ENCODE results near the gene DUOXA1. TPM values are rescaled to one million over a fixed set of nuclear protein-coding genes. Genes with fewer than 3 reads are reported as not detected.

DUOXA1 gene
- polyA plus RNA-seq, 1 donor, result 0.15 TPM

DNA sequence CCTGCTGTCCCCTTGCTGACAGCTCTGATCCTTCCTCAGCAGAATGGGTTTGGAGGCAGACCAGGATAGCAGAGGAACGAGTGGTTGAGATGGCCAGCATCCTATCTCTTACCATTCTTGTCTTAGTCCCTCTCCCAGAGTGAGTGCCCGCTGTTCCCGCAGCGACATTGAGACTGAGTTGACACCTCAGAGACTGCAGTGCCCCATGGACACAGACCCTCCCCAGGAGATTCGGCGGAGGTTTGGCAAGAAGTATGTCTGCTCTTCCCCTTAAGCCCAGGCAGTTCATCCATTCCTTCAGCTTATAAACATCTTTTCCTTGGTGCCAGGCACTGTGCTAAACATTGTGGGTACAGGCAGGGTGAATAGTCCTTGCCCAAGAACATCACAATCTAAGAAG lies 21.3 kb upstream of the DUOXA1 start:
- Histone ChIP-seq H3K27ac (ENCODE audit: low read length) (no peak overlapping the region), H3K4me3 (ENCODE audit: low read length) (no peak overlapping the region), H3K27me3 (ENCODE audit: control insufficient read depth, insufficient read depth, low read length) (no peaks in the 10 kb centered on the region), H3K36me3 (ENCODE audit: control insufficient read depth, insufficient read depth, low read length) (peaks cover 8% of the 10 kb centered on the region), H3K4me1 (ENCODE audit: control insufficient read depth, insufficient read depth, low read length) (no peaks in the 10 kb centered on the region), H3K9me3 (ENCODE audit: control insufficient read depth, low read depth, low read length) (no peaks in the 10 kb centered on the region)
- no CpG with 5 or more reads among the region's 6 CpGs for WGBS (ENCODE audit: insufficient coverage, low lambda C conversion rate)
- DNase-seq, result no peak

DNA sequence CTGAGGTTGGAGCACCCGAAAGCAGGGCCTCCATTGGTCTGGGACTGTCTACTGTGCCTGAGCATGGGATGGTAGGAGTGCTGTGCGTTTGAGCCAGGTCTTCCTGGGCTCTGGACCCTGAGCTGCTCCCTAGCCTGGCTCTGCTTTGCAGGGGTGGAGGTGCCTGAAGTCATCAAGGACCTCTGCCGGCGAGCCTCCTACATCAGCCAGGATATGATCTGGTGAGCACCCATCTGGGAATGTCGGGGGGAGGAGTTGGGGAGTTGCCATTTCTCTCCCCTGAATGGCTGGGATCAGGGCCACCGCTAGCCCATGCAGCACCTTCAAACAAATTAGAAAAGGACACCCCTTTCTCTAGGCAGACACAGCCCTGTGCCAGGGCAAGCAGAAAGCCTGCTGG lies 20.8 kb upstream of the DUOXA1 start:
- Histone ChIP-seq H3K4me1 (ENCODE audit: control insufficient read depth, insufficient read depth, low read length) (no peaks in the 10 kb centered on the region), H3K27ac (ENCODE audit: low read length) (no peak overlapping the region), H3K4me3 (ENCODE audit: low read length) (no peak overlapping the region), H3K36me3 (ENCODE audit: control insufficient read depth, insufficient read depth, low read length) (peaks cover 8% of the 10 kb centered on the region), H3K9me3 (ENCODE audit: control insufficient read depth, low read depth, low read length) (no peaks in the 10 kb centered on the region), H3K27me3 (ENCODE audit: control insufficient read depth, insufficient read depth, low read length) (no peaks in the 10 kb centered on the region)
- WGBS (ENCODE audit: insufficient coverage, low lambda C conversion rate), result no CpG with 5 or more reads among the region's 6 CpGs
- no peak for DNase-seq

DNA sequence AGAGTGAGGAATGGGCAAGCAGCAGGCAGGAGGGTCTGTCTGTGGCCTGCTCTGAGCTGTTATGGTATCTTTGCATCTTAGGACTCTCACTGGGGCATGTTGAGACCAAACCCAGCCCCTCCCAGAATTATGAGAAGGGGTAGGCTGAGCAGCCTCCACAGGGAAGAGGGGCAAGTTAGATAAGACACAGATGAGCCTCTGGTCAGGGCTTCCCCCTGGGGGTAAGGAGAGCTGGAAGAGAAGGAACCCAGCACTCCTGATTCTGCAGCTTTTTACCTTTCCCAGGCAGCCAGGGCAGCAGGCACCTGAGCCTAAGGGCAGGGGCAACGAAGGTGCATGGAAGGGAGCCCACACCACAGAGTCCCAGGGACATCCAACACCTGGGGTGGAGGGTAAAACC lies 19.4 kb upstream of the DUOXA1 start:
- Histone ChIP-seq H3K9me3 (ENCODE audit: control insufficient read depth, low read depth, low read length) (no peaks in the 10 kb centered on the region), H3K4me3 (ENCODE audit: low read length) (no peak overlapping the region), H3K27me3 (ENCODE audit: control insufficient read depth, insufficient read depth, low read length) (no peaks in the 10 kb centered on the region), H3K36me3 (ENCODE audit: control insufficient read depth, insufficient read depth, low read length) (peaks cover 8% of the 10 kb centered on the region), H3K4me1 (ENCODE audit: control insufficient read depth, insufficient read depth, low read length) (no peaks in the 10 kb centered on the region), H3K27ac (ENCODE audit: low read length) (no peak overlapping the region)
- no peak for DNase-seq
- WGBS (ENCODE audit: insufficient coverage, low lambda C conversion rate), result no CpG with 5 or more reads among the region's 1 CpG

DNA sequence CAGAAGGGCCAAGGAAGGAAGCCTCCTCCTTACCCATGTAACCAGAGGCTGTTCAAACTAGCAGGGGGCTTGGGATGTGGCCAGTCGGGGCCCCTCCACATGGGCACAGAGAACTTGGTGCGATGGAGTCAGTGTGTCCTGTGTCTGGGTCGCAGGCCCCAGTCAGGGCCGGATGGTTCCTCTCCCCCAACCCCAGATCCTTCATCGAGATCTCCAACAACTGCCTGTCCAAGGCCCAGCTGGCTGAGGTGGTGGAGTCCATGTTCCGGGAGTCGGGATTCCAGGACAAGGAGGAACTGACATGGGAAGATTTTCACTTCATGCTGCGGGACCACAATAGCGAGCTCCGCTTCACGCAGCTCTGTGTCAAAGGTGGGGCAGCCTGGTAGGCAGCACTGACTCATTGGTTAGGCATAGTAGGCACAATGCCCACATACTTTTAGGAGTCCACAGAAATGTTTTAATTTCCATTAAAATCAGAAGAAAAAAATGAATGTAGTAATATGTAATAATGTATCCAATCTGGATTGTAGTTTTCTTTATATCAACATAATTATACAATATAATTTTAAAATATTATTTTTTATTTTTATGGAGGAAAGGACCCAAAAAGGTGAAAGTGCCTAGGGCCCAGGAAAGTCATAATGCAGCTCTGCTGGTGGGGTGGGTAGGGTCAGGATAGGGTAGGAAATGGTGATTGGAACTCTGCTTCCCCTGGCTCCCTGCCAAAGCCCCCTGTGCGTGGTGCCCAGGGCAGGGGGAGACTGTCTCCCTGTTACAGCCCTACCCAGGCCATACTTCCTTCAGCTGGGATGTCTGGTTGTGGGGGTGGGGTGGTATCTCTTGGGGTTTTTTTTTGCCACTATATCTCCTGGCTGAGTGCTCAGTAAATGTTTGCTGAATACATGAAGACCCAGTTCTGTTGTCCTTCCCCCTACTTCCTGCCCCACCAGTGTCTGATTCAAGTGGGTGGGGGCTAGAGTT lies 18.7 kb upstream of the DUOXA1 start:
- Histone ChIP-seq H3K9me3 (ENCODE audit: control insufficient read depth, low read depth, low read length) (no peaks in the 10 kb centered on the region), H3K27ac (ENCODE audit: low read length) (no peak overlapping the region), H3K36me3 (ENCODE audit: control insufficient read depth, insufficient read depth, low read length) (peaks cover 8% of the 10 kb centered on the region), H3K4me3 (ENCODE audit: low read length) (no peak overlapping the region), H3K27me3 (ENCODE audit: control insufficient read depth, insufficient read depth, low read length) (no peaks in the 10 kb centered on the region), H3K4me1 (ENCODE audit: control insufficient read depth, insufficient read depth, low read length) (no peaks in the 10 kb centered on the region)
- 100% methylated on average over 4 of the region's 12 CpGs for WGBS (ENCODE audit: insufficient coverage, low lambda C conversion rate)
- DNase-seq, result no peak

DNA sequence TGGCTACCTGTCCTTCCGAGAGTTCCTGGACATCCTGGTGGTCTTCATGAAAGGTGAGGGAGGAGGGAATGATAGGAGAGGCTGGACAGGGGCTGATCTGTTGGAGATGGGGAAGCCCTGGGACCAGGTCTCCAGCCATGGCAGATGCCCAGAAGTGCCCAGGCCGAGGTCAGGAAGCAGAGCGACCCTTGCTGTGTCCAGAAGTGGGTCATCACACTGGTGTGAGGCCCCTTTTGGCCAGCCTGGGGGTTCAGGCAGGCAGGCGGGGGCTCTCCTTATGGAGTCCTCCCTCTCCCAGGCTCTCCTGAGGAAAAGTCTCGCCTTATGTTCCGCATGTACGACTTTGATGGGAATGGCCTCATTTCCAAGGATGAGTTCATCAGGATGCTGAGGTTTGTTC lies 17.9 kb upstream of the DUOXA1 start:
- WGBS (ENCODE audit: insufficient coverage, low lambda C conversion rate), result no CpG with 5 or more reads among the region's 7 CpGs
- no peaks in the 10 kb centered on the region for H3K27me3 ChIP-seq (ENCODE audit: control insufficient read depth, insufficient read depth, low read length)
- no peak overlapping the region for H3K4me3 ChIP-seq (ENCODE audit: low read length)
- no peak for DNase-seq
- no peaks in the 10 kb centered on the region for H3K9me3 ChIP-seq (ENCODE audit: control insufficient read depth, low read depth, low read length)
- peaks cover 8% of the 10 kb centered on the region for H3K36me3 ChIP-seq (ENCODE audit: control insufficient read depth, insufficient read depth, low read length)
- H3K4me1 ChIP-seq (ENCODE audit: control insufficient read depth, insufficient read depth, low read length), result no peaks in the 10 kb centered on the region
- H3K27ac ChIP-seq (ENCODE audit: low read length), result no peak overlapping the region

DNA sequence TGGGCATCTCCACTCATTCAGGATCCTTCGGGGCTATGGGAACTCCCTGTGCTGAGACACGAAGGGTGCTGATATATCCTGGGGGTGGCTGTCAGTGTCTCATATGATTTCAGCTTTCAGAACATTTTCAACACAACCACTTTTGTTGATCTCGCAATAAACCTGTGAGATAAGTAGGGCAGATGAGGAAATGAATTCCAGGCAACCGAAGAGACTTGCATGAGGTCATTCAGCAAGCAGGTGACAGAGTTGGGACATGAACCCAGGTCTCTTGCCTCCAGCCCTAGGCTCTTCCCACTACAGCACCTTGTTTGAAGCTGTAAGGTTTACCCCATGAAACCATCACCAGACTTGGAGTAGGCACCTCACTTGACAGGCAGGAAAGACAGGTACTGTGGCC lies 16.7 kb upstream of the DUOXA1 start:
- no peak overlapping the region for H3K27ac ChIP-seq (ENCODE audit: low read length)
- no CpG with 5 or more reads among the region's 4 CpGs for WGBS (ENCODE audit: insufficient coverage, low lambda C conversion rate)

DNA sequence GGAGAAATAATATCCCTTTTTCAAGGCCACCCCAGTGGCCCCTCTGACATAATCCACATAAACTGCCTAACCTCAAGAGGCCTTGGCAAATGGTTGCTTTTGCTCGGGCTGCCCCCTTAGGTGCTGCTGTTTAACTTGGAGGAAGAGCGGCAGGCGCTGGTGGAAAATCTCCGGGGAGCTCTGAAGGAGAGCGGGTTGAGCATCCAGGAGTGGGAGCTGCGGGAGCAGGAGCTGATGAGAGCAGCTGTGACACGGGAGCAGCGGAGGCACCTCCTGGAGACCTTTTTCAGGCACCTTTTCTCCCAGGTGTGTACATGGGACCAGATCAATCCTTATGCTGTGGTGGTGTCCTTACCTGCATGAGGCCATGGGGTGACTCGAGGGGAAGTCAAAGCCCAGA lies 15.1 kb upstream of the DUOXA1 start:
- Histone ChIP-seq H3K9me3 (ENCODE audit: control insufficient read depth, low read depth, low read length) (no peaks in the 10 kb centered on the region), H3K4me3 (ENCODE audit: low read length) (no peak overlapping the region), H3K4me1 (ENCODE audit: control insufficient read depth, insufficient read depth, low read length) (no peaks in the 10 kb centered on the region), H3K27me3 (ENCODE audit: control insufficient read depth, insufficient read depth, low read length) (no peaks in the 10 kb centered on the region), H3K27ac (ENCODE audit: low read length) (no peak overlapping the region), H3K36me3 (ENCODE audit: control insufficient read depth, insufficient read depth, low read length) (no peaks in the 10 kb centered on the region)
- no CpG with 5 or more reads among the region's 9 CpGs for WGBS (ENCODE audit: insufficient coverage, low lambda C conversion rate)
- no peak for DNase-seq

More for the DNA sequence above, 16.7 kb upstream of the DUOXA1 start:
- peak; percentile 45 to 65 for DNase-seq
- H3K27me3 ChIP-seq (ENCODE audit: control insufficient read depth, insufficient read depth, low read length), result no peaks in the 10 kb centered on the region
- no peaks in the 10 kb centered on the region for H3K4me1 ChIP-seq (ENCODE audit: control insufficient read depth, insufficient read depth, low read length)
- no peak overlapping the region for H3K4me3 ChIP-seq (ENCODE audit: low read length)
- H3K9me3 ChIP-seq (ENCODE audit: control insufficient read depth, low read depth, low read length), result no peaks in the 10 kb centered on the region
- peaks cover under 1% of the 10 kb centered on the region for H3K36me3 ChIP-seq (ENCODE audit: control insufficient read depth, insufficient read depth, low read length)

DNA sequence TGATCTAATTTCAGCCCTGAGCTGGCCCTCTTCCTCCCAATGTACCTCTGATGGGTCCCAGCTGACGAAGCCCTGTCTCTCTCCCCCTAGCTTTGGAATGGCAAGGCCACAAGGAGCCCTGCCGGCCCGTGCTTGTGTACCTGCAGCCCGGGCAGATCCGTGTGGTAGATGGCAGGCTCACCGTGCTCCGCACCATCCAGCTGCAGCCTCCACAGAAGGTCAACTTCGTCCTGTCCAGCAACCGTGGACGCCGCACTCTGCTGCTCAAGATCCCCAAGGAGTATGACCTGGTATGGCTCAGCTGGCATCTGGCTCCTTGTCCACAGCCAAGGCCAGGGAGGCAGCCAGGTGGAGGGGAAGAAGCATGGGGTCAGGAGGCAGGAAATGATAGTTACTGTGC lies 14.3 kb upstream of the DUOXA1 start:
- Histone ChIP-seq H3K9me3 (ENCODE audit: control insufficient read depth, low read depth, low read length) (no peaks in the 10 kb centered on the region), H3K4me1 (ENCODE audit: control insufficient read depth, insufficient read depth, low read length) (no peaks in the 10 kb centered on the region), H3K36me3 (ENCODE audit: control insufficient read depth, insufficient read depth, low read length) (no peaks in the 10 kb centered on the region), H3K27me3 (ENCODE audit: control insufficient read depth, insufficient read depth, low read length) (no peaks in the 10 kb centered on the region), H3K4me3 (ENCODE audit: low read length) (no peak overlapping the region), H3K27ac (ENCODE audit: low read length) (no peak overlapping the region)
- WGBS (ENCODE audit: insufficient coverage, low lambda C conversion rate), result no CpG with 5 or more reads among the region's 11 CpGs
- no peak for DNase-seq

DNA sequence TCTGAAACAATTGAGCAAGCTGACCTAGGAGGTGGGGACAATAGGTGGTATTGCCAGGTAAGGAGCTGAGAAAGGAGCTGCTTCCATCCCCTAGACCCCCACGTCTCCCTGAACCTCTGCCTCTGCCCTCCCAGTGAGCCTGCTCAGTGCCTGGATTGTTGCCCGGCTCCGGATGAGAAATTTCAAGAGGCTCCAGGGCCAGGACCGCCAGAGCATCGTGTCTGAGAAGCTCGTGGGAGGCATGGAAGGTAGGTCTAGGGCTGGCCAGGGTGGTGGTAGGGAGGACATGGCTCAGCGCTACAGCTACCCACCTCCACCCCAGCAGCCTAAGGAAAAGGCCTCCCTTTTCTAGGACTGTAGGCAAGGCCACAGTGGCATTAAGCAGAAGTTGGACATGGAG lies 13.4 kb upstream of the DUOXA1 start:
- DNase-seq, result no peak
- no peaks in the 10 kb centered on the region for H3K27me3 ChIP-seq (ENCODE audit: control insufficient read depth, insufficient read depth, low read length)
- no peak overlapping the region for H3K27ac ChIP-seq (ENCODE audit: low read length)
- H3K36me3 ChIP-seq (ENCODE audit: control insufficient read depth, insufficient read depth, low read length), result no peaks in the 10 kb centered on the region
- WGBS (ENCODE audit: insufficient coverage, low lambda C conversion rate), result no CpG with 5 or more reads among the region's 7 CpGs
- no peaks in the 10 kb centered on the region for H3K9me3 ChIP-seq (ENCODE audit: control insufficient read depth, low read depth, low read length)
- H3K4me1 ChIP-seq (ENCODE audit: control insufficient read depth, insufficient read depth, low read length), result no peaks in the 10 kb centered on the region
- H3K4me3 ChIP-seq (ENCODE audit: low read length), result no peak overlapping the region

DNA sequence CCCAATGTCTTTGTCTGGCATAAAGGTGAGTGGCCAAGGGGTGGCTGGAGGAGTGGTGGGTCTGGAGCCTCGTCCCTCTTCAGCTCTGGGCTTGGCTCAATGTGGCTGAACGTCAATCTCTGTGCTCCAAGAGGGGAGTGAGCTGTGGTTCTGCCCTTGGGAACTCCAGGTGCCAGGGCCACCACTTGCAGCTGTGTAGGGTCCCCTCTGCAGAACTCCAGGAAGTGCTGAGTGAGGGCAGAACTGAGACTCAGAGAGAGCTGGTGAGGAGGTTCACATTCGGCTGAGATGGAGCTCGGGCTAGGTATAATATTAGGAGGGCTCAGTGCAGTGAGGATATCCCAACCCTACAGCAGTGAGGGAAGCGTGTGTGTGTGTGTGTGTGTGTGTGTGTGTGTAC lies 11.7 kb upstream of the DUOXA1 start:
- no peaks in the 10 kb centered on the region for H3K9me3 ChIP-seq (ENCODE audit: control insufficient read depth, low read depth, low read length)
- WGBS (ENCODE audit: insufficient coverage, low lambda C conversion rate), result no CpG with 5 or more reads among the region's 5 CpGs
- no peak overlapping the region for H3K4me3 ChIP-seq (ENCODE audit: low read length)
- H3K27ac ChIP-seq (ENCODE audit: low read length), result no peak overlapping the region
- peaks cover 9% of the 10 kb centered on the region for H3K27me3 ChIP-seq (ENCODE audit: control insufficient read depth, insufficient read depth, low read length)
- no peak for DNase-seq
- H3K4me1 ChIP-seq (ENCODE audit: control insufficient read depth, insufficient read depth, low read length), result no peaks in the 10 kb centered on the region
- no peaks in the 10 kb centered on the region for H3K36me3 ChIP-seq (ENCODE audit: control insufficient read depth, insufficient read depth, low read length)
